LNCaP clone FGC (cell line): Measurements from ENCODE around the gene SELENOH.

Source experiments
- DNase-seq: peaks from one replicate; pipeline ENCODE4 v3.0.0-alpha.2; 2011; ENCODE audit warnings: low read depth
- H3K4me3 ChIP-seq: 2 replicates; pipeline ENCODE4 v1.5.1; 2011; ENCODE audit warnings: mild to moderate bottlenecking, low read depth, low read length, control low read depth
- TF ChIP-seq, protein P1 (sequence below): IDR thresholded peaks from 2 replicates; pipeline ENCODE4 v1.5.1; 2012; ENCODE audit warnings: mild to moderate bottlenecking; ENCODE audit not compliant: control insufficient read depth, insufficient read depth; ENCODE audit errors: extremely low read depth

SELENOH gene

DNA sequence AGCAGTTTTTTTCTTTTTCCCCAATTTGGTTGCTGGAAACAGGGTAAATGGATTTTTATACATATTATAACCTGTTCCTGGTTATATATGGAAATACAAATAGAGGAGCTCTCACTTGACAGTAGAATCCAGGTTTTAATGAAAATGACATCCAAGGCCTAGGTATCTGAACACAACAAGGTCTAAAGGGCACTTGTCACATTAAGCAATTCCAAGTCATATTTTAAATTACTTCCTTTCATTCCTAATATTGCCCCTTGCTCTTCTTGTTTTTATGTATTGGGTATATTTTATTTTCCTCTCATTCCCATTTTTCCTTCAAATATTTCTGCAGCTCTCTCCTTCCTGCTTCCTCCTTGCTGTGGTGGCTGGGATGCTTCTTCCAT, 47.4 kb downstream of the SELENOH start:
- DNase-seq = no peak
- no peak overlapping the region for H3K4me3 ChIP-seq
- TF ChIP-seq, protein P1, sequence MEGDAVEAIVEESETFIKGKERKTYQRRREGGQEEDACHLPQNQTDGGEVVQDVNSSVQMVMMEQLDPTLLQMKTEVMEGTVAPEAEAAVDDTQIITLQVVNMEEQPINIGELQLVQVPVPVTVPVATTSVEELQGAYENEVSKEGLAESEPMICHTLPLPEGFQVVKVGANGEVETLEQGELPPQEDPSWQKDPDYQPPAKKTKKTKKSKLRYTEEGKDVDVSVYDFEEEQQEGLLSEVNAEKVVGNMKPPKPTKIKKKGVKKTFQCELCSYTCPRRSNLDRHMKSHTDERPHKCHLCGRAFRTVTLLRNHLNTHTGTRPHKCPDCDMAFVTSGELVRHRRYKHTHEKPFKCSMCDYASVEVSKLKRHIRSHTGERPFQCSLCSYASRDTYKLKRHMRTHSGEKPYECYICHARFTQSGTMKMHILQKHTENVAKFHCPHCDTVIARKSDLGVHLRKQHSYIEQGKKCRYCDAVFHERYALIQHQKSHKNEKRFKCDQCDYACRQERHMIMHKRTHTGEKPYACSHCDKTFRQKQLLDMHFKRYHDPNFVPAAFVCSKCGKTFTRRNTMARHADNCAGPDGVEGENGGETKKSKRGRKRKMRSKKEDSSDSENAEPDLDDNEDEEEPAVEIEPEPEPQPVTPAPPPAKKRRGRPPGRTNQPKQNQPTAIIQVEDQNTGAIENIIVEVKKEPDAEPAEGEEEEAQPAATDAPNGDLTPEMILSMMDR = no peak

DNA sequence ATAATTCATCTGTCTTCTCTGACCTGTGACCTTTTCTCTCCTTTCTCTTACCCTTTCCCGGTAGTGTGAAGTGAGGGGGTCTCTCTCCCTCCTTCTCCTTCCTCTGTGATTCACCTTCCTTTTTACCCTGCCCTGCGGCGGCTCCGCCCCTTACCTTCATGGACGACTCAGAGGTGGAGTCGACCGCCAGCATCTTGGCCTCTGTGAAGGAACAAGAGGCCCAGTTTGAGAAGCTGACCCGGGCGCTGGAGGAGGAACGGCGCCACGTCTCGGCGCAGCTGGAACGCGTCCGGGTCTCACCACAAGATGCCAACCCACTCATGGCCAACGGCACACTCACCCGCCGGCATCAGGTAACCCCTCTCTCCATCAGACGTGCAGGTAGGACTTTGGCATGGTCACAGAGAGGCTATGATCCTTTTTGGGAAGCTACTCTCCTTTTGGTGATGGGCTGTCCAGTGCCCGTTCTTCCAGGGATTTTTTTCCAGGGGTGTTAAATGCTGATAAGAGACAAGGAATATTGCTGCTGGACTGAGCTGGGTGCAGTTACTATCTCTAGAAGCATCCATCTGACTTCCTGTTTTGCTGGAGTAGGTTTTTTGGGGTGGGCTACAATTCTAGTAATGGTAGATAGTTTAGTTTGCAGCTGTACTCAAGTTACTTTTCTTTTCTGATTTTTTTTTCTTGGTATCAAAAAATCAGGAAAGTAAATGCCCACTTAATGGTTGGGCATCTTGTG, 50.2 kb downstream of the SELENOH start:
- H3K4me3 ChIP-seq = no peak overlapping the region
- TF ChIP-seq, protein P1 = no peak
- DNase-seq = no peak

DNA sequence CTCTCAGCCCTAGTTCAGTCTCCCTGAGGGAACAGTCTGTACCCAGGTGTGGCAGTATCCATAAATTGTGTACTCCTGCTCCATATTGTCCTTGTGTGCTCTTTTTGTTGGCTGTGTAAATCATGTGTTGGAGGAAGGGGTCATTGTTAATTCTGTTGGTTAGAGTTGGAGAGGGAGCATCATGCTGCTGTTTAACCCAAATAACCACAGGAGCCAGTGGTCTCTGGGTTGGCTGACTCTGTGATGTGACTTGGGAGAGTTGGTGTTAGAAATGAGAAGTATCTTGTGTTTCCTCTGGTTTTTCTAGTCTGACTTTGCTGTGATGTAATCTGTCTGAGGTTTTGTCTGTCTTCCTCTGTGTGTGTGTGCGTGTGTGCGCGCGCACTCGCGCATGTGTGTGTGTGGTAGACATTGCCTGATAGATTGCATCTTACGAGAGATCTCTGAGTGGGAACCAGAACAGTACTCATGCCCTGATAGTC, 50.8 kb downstream of the SELENOH start:
- H3K4me3 ChIP-seq = no peak overlapping the region
- TF ChIP-seq, protein P1 = no peak
- no peak for DNase-seq

DNA sequence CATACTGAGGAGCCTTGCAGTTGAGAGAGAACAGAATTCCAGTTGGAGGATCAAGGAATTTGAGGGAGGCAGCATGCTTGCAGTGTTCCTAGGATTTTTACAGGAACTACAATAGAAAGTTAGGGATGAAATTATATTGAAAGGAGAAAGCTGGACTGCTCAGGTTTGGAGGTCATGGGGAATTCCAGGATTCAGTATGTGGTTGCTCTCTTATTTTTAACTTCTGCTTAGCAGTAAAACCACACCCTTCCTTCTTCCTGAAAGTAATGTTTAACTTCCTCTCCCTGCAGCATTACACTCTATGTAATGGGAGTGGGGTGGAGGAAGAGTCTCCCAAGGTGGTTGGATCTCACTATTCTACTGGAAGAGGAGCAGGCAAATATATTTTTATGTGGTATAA, 51.6 kb downstream of the SELENOH start:
- TF ChIP-seq, protein P1 = no peak
- no peak overlapping the region for H3K4me3 ChIP-seq
- DNase-seq = no peak
